B cell (primary cell): Measurements from ENCODE around the gene EPG5. TPM values are rescaled to one million over a fixed set of nuclear protein-coding genes. Genes with fewer than 3 reads are reported as not detected.

Experiments used
- ATAC-seq: fragments of 200-7000 bp; cut with Tn5 transposase; one replicate; pipeline ENCODE4 v1.10.0; 2021; ENCODE audit warnings: low read depth, mild to moderate bottlenecking, moderate number of reproducible peaks, moderate library complexity
- CTCF ChIA-PET: fragments of 350-600 bp; sonication (Branson Sonifier 250); formaldehyde crosslinking; loops from one replicate; lab custom pipeline; 2021; ENCODE audit warnings: antibody characterized with exemption, inconsistent platforms; lab: Charles Lee
- POLR2A ChIA-PET: fragments of 350-600 bp; sonication (Branson Sonifier 250); formaldehyde crosslinking; loops from one replicate; lab custom pipeline; 2021; ENCODE audit warnings: antibody characterized with exemption; lab: Charles Lee
- DNase-seq: peaks from one replicate; pipeline ENCODE4 v3.0.0; 2013
- H2AFZ ChIP-seq: 2 replicates; pipeline ENCODE4 v1.6.1; 2012; ENCODE audit warnings: mild to moderate bottlenecking, low read depth, low read length; ENCODE audit not compliant: insufficient read depth, poor library complexity, severe bottlenecking
- H3K27ac ChIP-seq, 2 donors: 1 replicate in 1 of 2; 2 replicates in 1 of 2; pipeline ENCODE4 v1.5.1; 2012 to 2013; ENCODE audit warnings: low read length in 2 of 2, mild to moderate bottlenecking in 2 of 2, moderate library complexity in 1 of 2
- H3K27me3 ChIP-seq, 4 experiments: fragments of 200-600 bp in 1 of 4; sonication (generic) in 1 of 4; replicated peaks in 1 of 4; 1 replicate in 2 of 4; 2 replicates in 2 of 4; pipeline versions ENCODE4 v1.6.1 to v1.7.0; 2013 to 2016; ENCODE audit warnings: low read length in 3 of 4, mild to moderate bottlenecking in 2 of 4, mixed read lengths in 1 of 4, moderate library complexity in 1 of 4; ENCODE audit not compliant: insufficient read depth in 4 of 4, control insufficient read depth in 3 of 4; ENCODE audit errors: control extremely low read depth in 1 of 4
- H3K36me3 ChIP-seq, 2 experiments: replicated peaks in 1 of 2; 1 replicate in 1 of 2; 2 replicates in 1 of 2; pipeline versions ENCODE4 v1.6.1 to v1.7.1; 2013; ENCODE audit warnings: low read length in 1 of 2; ENCODE audit not compliant: insufficient read depth in 2 of 2, control insufficient read depth in 1 of 2; ENCODE audit errors: control extremely low read depth in 1 of 2, extremely low read depth in 1 of 2
- H3K4me1 ChIP-seq, 2 donors: fragments of 200-600 bp in 1 of 2; sonication (generic) in 1 of 2; 1 replicate in 1 of 2; 2 replicates in 1 of 2; pipeline versions ENCODE4 v1.5.1 to v1.6.1; 2013 to 2017; ENCODE audit warnings: low read length in 2 of 2; ENCODE audit not compliant: control insufficient read depth in 2 of 2, insufficient read depth in 2 of 2
- H3K4me2 ChIP-seq: replicated peaks from 2 replicates; pipeline ENCODE3; 2012; ENCODE audit warnings: mild to moderate bottlenecking, low read depth, low read length; ENCODE audit not compliant: poor library complexity, severe bottlenecking
- H3K4me3 ChIP-seq, 5 experiments: fragments of 200-600 bp in 1 of 5; sonication (generic) in 1 of 5; 1 replicate in 3 of 5; 2 replicates in 2 of 5; pipeline versions ENCODE4 v1.5.1 to v1.7.0; 2011 to 2016; ENCODE audit warnings: low read length in 4 of 5, mild to moderate bottlenecking in 4 of 5, low read depth in 2 of 5, control low read depth in 1 of 5, moderate library complexity in 1 of 5; ENCODE audit not compliant: insufficient read depth in 1 of 5; ENCODE audit errors: control extremely low read depth in 1 of 5, extremely low read depth in 1 of 5
- H3K79me2 ChIP-seq: fragments of 200-600 bp; sonication (generic); one replicate; pipeline ENCODE4 v1.6.0; 2016; ENCODE audit warnings: low read length; ENCODE audit not compliant: control insufficient read depth, insufficient read depth
- H3K9ac ChIP-seq: fragments of 200-600 bp; sonication (generic); 2 replicates; pipeline ENCODE4 v1.6.1; 2017; ENCODE audit warnings: mild to moderate bottlenecking, low read length, moderate library complexity
- H3K9me3 ChIP-seq, 3 donors: one replicate each; pipeline versions ENCODE4 v1.6.1 to v1.7.1; 2013; ENCODE audit warnings: low read length in 2 of 3; ENCODE audit not compliant: control insufficient read depth in 2 of 3, insufficient read depth in 1 of 3; ENCODE audit errors: control extremely low read depth in 1 of 3
- H4K20me1 ChIP-seq: 2 replicates; pipeline ENCODE4 v1.6.0; 2012; ENCODE audit warnings: mild to moderate bottlenecking, low read length; ENCODE audit not compliant: insufficient read depth, control insufficient read depth, poor library complexity, severe bottlenecking
- H3K27ac Mint-ChIP-seq: one replicate; pipeline ENCODE4 v1.8.0; 2021; ENCODE audit warnings: mixed read lengths
- H3K27me3 Mint-ChIP-seq: one replicate; pipeline ENCODE4 v1.8.0; 2021; ENCODE audit warnings: mixed read lengths
- H3K4me1 Mint-ChIP-seq: one replicate; pipeline ENCODE4 v1.8.0; 2021; ENCODE audit warnings: mixed read lengths
- H3K4me3 Mint-ChIP-seq: one replicate; pipeline ENCODE4 v1.8.0; 2021; ENCODE audit warnings: mixed read lengths
- H3K9me3 Mint-ChIP-seq: one replicate; pipeline ENCODE4 v1.8.0; 2022; ENCODE audit warnings: mixed read lengths; ENCODE audit not compliant: insufficient read depth
- CTCF ChIP-seq: fragments of 200-600 bp; IDR thresholded peaks from one replicate; pipeline ENCODE4 v1.8.0; 2022; ENCODE audit warnings: antibody characterized with exemption, mild to moderate bottlenecking
- EZH2 ChIP-seq: IDR thresholded peaks from 2 replicates; pipeline ENCODE4 v1.6.1; 2012; ENCODE audit warnings: borderline replicate concordance, low read depth, mild to moderate bottlenecking, moderate library complexity, low read length; ENCODE audit not compliant: insufficient read depth, poor library complexity, severe bottlenecking
- WGBS: methylation state at CpG from one replicate; pipeline ENCODE4 v1.1.5; 2013; ENCODE audit warnings: missing lambda C conversion rate; ENCODE audit not compliant: insufficient coverage; 5-methylcytosine and 5-hydroxymethylcytosine counted together
- intact Hi-C: fragments of 100-400 bp; cut with micrococcal nuclease; formaldehyde crosslinking; loops from one replicate; pipeline ENCODE4 v1.10.0; 2022
- polyA plus RNA-seq: library from polyadenylated mRNA; depleted of rRNA; stranded (reverse); fragments of >200 nt; gene quantifications from 2 replicates; pipeline ENCODE4 v1.2.3, GENCODE V29; 2012
- total RNA-seq, 2 donors: library from RNA; stranded (reverse); fragments of 120-200 nt in 1 of 2; gene quantifications; 1 replicate in 1 of 2; 2 replicates in 1 of 2; pipeline versions ENCODE4 v1.2.3 to v1.2.4, GENCODE V29; 2013 to 2022

EPG5 gene
- total and polyA plus RNA-seq, 2 donors (not counting 1 experiment from before 2014, with no cell fraction given): 10.3 to 50.4 TPM

- no peaks in the 10 kb centered on the region for H3K4me1 Mint-ChIP-seq
- Histone ChIP-seq H3K4me2 (no peak overlapping the region), H3K27me3 (no peaks in the 10 kb centered on the region), H2AFZ (no peak overlapping the region), H3K79me2 (no peaks in the 10 kb centered on the region), H3K9me3 (no peaks in the 10 kb centered on the region), H3K4me3 (no peak overlapping the region), H3K27ac (no peak overlapping the region), H3K9ac (no peak overlapping the region), H4K20me1 (no peaks in the 10 kb centered on the region), H3K4me1 (no peaks in the 10 kb centered on the region), H3K36me3 (peaks cover 2 to 51% of the 10 kb centered on the region in 2 experiments)
- TF ChIP-seq CTCF (no peak), EZH2 (no peak)
- no peak overlapping the region for H3K27ac Mint-ChIP-seq
- ChIA-PET CTCF (interaction anchor here (0.9 to 2.3 kb wide), 2 partner anchors 15 to 235 kb away, joined by 3 to 8 read pairs; no protein-coding TSS in a partner anchor), POLR2A (no interaction called here)
- 91% methylated on average over 3 of the region's 4 CpGs for WGBS
- intact Hi-C loops: no loop called here
- no peak for ATAC-seq
- no peak overlapping the region for H3K4me3 Mint-ChIP-seq
- H3K9me3 Mint-ChIP-seq: no peaks in the 10 kb centered on the region
- no peaks in the 10 kb centered on the region for H3K27me3 Mint-ChIP-seq
- DNase-seq: no peak
Measured at GRCh38 chr18:45900623-45901022, 66.5 kb downstream of the EPG5 start.

GRCh38 chr18:45896991-45897390 is 70.1 kb downstream of the EPG5 start:
- Histone ChIP-seq H2AFZ (no peak overlapping the region), H3K9ac (no peak overlapping the region), H3K4me2 (no peak overlapping the region), H3K36me3 (peaks cover 0 to 51% of the 10 kb centered on the region in 2 experiments), H3K79me2 (no peaks in the 10 kb centered on the region), H3K4me1 (no peaks in the 10 kb centered on the region), H3K27me3 (no peaks in the 10 kb centered on the region), H3K27ac (no peak overlapping the region), H3K9me3 (no peaks in the 10 kb centered on the region), H3K4me3 (no peak overlapping the region), H4K20me1 (no peaks in the 10 kb centered on the region)
- POLR2A ChIA-PET: no interaction called here
- ATAC-seq (no peak), DNase-seq (no peak)
- no peaks in the 10 kb centered on the region for H3K4me1 Mint-ChIP-seq
- no peak overlapping the region for H3K4me3 Mint-ChIP-seq
- no peak for TF ChIP-seq CTCF
- TF ChIP-seq EZH2: no peak
- CTCF ChIA-PET: interaction anchor here (1.4 to 2.5 kb wide), 2 partner anchors 17 to 25 kb away, joined by 5 to 9 read pairs; no protein-coding TSS in a partner anchor
- H3K9me3 Mint-ChIP-seq: no peaks in the 10 kb centered on the region
- intact Hi-C loops: no loop called here
- H3K27me3 Mint-ChIP-seq: no peaks in the 10 kb centered on the region
- H3K27ac Mint-ChIP-seq: no peak overlapping the region
